H1 (cell line): Measurements from ENCODE around the gene TMEM51. TPM values are rescaled to one million over a fixed set of nuclear protein-coding genes. Genes with fewer than 3 reads are reported as not detected.

ENCODE experiments used
- CTCF ChIA-PET: fragments of 300-600 bp; sonication (Branson Sonifier 250); formaldehyde crosslinking; loops from one replicate; lab custom pipeline; 2021; ENCODE audit not compliant: partially characterized antibody; lab: Charles Lee
- POLR2A ChIA-PET: fragments of 300-600 bp; sonication (Branson Sonifier 250); formaldehyde crosslinking; loops from one replicate; lab custom pipeline; 2021; ENCODE audit warnings: inconsistent platforms; ENCODE audit not compliant: partially characterized antibody; lab: Charles Lee
- DNase-seq, 2 experiments: peaks; one replicate each; pipeline versions ENCODE4 v3.0.0 to v3.0.0-alpha.2; 2010 to 2022; ENCODE audit warnings: low spot score in 2 of 2, low read depth in 1 of 2, mixed read lengths in 1 of 2
- FAIRE-seq: peaks from 2 replicates; lab custom pipeline; 2011; peaks lifted over from hg19 to GRCh38; lab: Jason Lieb, UNC
- H2AFZ ChIP-seq: 2 replicates; pipeline ENCODE4 v1.8.1; 2012; ENCODE audit warnings: low read length, inconsistent platforms
- H2AK5ac ChIP-seq: 2 replicates; pipeline ENCODE4 v1.6.1; 2013; ENCODE audit warnings: low read depth, low read length
- H2BK120ac ChIP-seq: replicated peaks from 2 replicates; pipeline ENCODE3; 2013; ENCODE audit warnings: low read depth, low read length, inconsistent platforms
- H2BK12ac ChIP-seq: 2 replicates; pipeline ENCODE4 v1.6.1; 2013; ENCODE audit warnings: low read depth, low read length
- H2BK15ac ChIP-seq: 2 replicates; pipeline ENCODE4 v1.6.1; 2013; ENCODE audit warnings: low read length
- H2BK20ac ChIP-seq: 2 replicates; pipeline ENCODE4 v1.6.1; 2013; ENCODE audit warnings: low read length
- H2BK5ac ChIP-seq: 2 replicates; pipeline ENCODE4 v1.6.1; 2013; ENCODE audit warnings: low read depth, low read length
- H3K14ac ChIP-seq: 2 replicates; pipeline ENCODE4 v1.6.1; 2013; ENCODE audit warnings: inconsistent platforms; ENCODE audit not compliant: insufficient read length
- H3K18ac ChIP-seq: 2 replicates; pipeline ENCODE4 v1.6.1; 2013; ENCODE audit warnings: low read length; ENCODE audit errors: extremely low read depth
- H3K23ac ChIP-seq: 2 replicates; pipeline ENCODE4 v1.6.1; 2013; ENCODE audit warnings: inconsistent platforms; ENCODE audit not compliant: insufficient read length
- H3K23me2 ChIP-seq: 2 replicates; pipeline ENCODE4 v1.6.1; 2013; ENCODE audit warnings: low read depth, low read length
- H3K27ac ChIP-seq: 2 replicates; pipeline ENCODE4 v1.6.1; 2011; ENCODE audit warnings: low read depth, low read length, inconsistent platforms
- H3K27me3 ChIP-seq, 4 experiments: replicated peaks in 1 of 4; 1 replicate in 1 of 4; 2 replicates in 3 of 4; pipeline versions ENCODE4 v1.6.1 to v1.8.1; 2011 to 2013; ENCODE audit warnings: low read length in 3 of 4, mild to moderate bottlenecking in 3 of 4, inconsistent platforms in 2 of 4, mixed read lengths in 2 of 4, moderate library complexity in 1 of 4; ENCODE audit not compliant: control insufficient read depth in 3 of 4, insufficient read depth in 3 of 4; ENCODE audit errors: extremely low read depth in 1 of 4
- H3K36me3 ChIP-seq, 4 experiments: 2 replicates each; pipeline versions ENCODE4 v1.6.1 to v1.8.1; 2011 to 2013; ENCODE audit warnings: mild to moderate bottlenecking in 4 of 4, low read length in 3 of 4, moderate library complexity in 2 of 4, control low read depth in 1 of 4, inconsistent platforms in 1 of 4; ENCODE audit not compliant: insufficient read depth in 4 of 4, control insufficient read depth in 2 of 4
- H3K4ac ChIP-seq: replicated peaks from 2 replicates; pipeline ENCODE3; 2013; ENCODE audit warnings: low read length, low read depth, mixed read lengths, inconsistent platforms; ENCODE audit not compliant: insufficient read length
- H3K4me1 ChIP-seq, 4 experiments: replicated peaks in 1 of 4; 1 replicate in 1 of 4; 2 replicates in 3 of 4; pipeline versions ENCODE4 v1.6.1 to v1.8.1; 2011 to 2013; ENCODE audit warnings: low read length in 3 of 4, inconsistent platforms in 2 of 4, mixed read lengths in 1 of 4; ENCODE audit not compliant: insufficient read depth in 4 of 4, control insufficient read depth in 3 of 4
- H3K4me2 ChIP-seq, 2 experiments: 2 replicates each; pipeline versions ENCODE4 v1.6.1 to v1.8.1; 2011 to 2013; ENCODE audit warnings: low read depth in 2 of 2, low read length in 2 of 2, control low read depth in 1 of 2, inconsistent platforms in 1 of 2, mild to moderate bottlenecking in 1 of 2; ENCODE audit not compliant: insufficient read depth in 1 of 2
- H3K4me3 ChIP-seq, 4 experiments: fragments of 200-600, 300-600 bp in 1 of 4; sonication (generic), shearing (Covaris generic), sonication (Bioruptor Twin) in 1 of 4; 2 replicates each; pipeline versions ENCODE4 v1.5.1 to v1.8.1; 2011 to 2016; ENCODE audit warnings: low read length in 4 of 4, low read depth in 3 of 4, control low read depth in 2 of 4, inconsistent platforms in 2 of 4, mild to moderate bottlenecking in 2 of 4, mixed read lengths in 1 of 4, moderate library complexity in 1 of 4; ENCODE audit not compliant: insufficient read depth in 2 of 4; ENCODE audit errors: extremely low read depth in 1 of 4
- H3K56ac ChIP-seq: replicated peaks from 2 replicates; pipeline ENCODE3; 2013; ENCODE audit warnings: low read depth, mild to moderate bottlenecking, mixed read lengths, low read length, inconsistent platforms; ENCODE audit not compliant: insufficient read length
- H3K79me1 ChIP-seq: 2 replicates; pipeline ENCODE4 v1.6.1; 2013; ENCODE audit warnings: low read depth, low read length, control low read depth
- H3K79me2 ChIP-seq, 2 experiments: 2 replicates each; pipeline versions ENCODE4 v1.6.1 to v1.8.1; 2012 to 2013; ENCODE audit warnings: low read length in 2 of 2, mild to moderate bottlenecking in 2 of 2, inconsistent platforms in 1 of 2; ENCODE audit not compliant: insufficient read depth in 2 of 2, control insufficient read depth in 1 of 2
- H3K9ac ChIP-seq, 4 experiments: replicated peaks in 1 of 4; 1 replicate in 1 of 4; 2 replicates in 3 of 4; pipeline versions ENCODE4 v1.6.1 to v1.8.1; 2011 to 2013; ENCODE audit warnings: low read depth in 3 of 4, low read length in 3 of 4, control low read depth in 2 of 4, mild to moderate bottlenecking in 2 of 4, moderate library complexity in 2 of 4, inconsistent platforms in 1 of 4; ENCODE audit errors: extremely low read depth in 1 of 4
- H3K9me3 ChIP-seq, 2 experiments: 2 replicates each; pipeline versions ENCODE4 v1.6.1 to v1.8.1; 2012 to 2013; ENCODE audit warnings: mild to moderate bottlenecking in 2 of 2, moderate library complexity in 2 of 2, control low read depth in 1 of 2, inconsistent platforms in 1 of 2, low read depth in 1 of 2, low read length in 1 of 2, mixed read lengths in 1 of 2; ENCODE audit not compliant: insufficient read depth in 2 of 2
- H4K20me1 ChIP-seq, 2 experiments: replicated peaks in 1 of 2; 2 replicates each; pipeline versions ENCODE3 to v1.8.1; 2011 to 2013; ENCODE audit warnings: inconsistent platforms in 2 of 2, low read length in 2 of 2, mild to moderate bottlenecking in 1 of 2; ENCODE audit not compliant: insufficient read depth in 2 of 2, control insufficient read depth in 1 of 2
- H4K5ac ChIP-seq: 2 replicates; pipeline ENCODE4 v1.6.1; 2013; ENCODE audit warnings: low read length, low read depth, mixed read lengths, inconsistent platforms; ENCODE audit not compliant: insufficient read length
- H4K8ac ChIP-seq: 2 replicates; pipeline ENCODE4 v1.8.0; 2013; ENCODE audit warnings: mild to moderate bottlenecking, moderate library complexity, low read length, inconsistent platforms; ENCODE audit not compliant: insufficient read depth; ENCODE audit errors: extremely low read depth
- H4K91ac ChIP-seq: replicated peaks from 2 replicates; pipeline ENCODE3; 2013; ENCODE audit warnings: low read length, mixed read lengths, inconsistent platforms; ENCODE audit not compliant: insufficient read length
- BRCA1 ChIP-seq: IDR thresholded peaks from 2 replicates; pipeline ENCODE4 v1.6.1; 2012; ENCODE audit warnings: low read depth, low read length, improper control_type of control experiment
- CBX5 ChIP-seq: fragments of 300-800, 300-1000 bp; sonication (generic); IDR thresholded peaks from 2 replicates; pipeline ENCODE4 v1.7.1; 2016; ENCODE audit warnings: antibody characterized with exemption, low read length, low read depth
- CHD1 ChIP-seq: IDR thresholded peaks from 2 replicates; pipeline ENCODE4 v1.6.1; 2012; ENCODE audit warnings: low read depth, low read length, improper control_type of control experiment
- KDM5A ChIP-seq: fragments of 200-600 bp; IDR thresholded peaks from 2 replicates; pipeline ENCODE4 v1.7.1; 2012; ENCODE audit warnings: mild to moderate bottlenecking, low read length, inconsistent platforms, mixed read lengths
- RBBP5 ChIP-seq: IDR thresholded peaks from 2 replicates; pipeline ENCODE4 v1.7.1; 2012; ENCODE audit warnings: low read depth, mild to moderate bottlenecking, inconsistent platforms, low read length, moderate library complexity, borderline replicate concordance
- SP4 ChIP-seq: IDR thresholded peaks from 2 replicates; pipeline ENCODE4 v1.6.1; 2012; ENCODE audit warnings: low read length, inconsistent platforms
- TBP ChIP-seq: IDR thresholded peaks from 2 replicates; pipeline ENCODE4 v1.6.1; 2011; ENCODE audit warnings: low read depth, low read length, improper control_type of control experiment
- WGBS, 2 experiments: shearing (Covaris generic) in 1 of 2; methylation state at CpG; one replicate each; pipeline versions ENCODE4 v1.1.6 to v1.1.7; 2013 to 2015; ENCODE audit warnings: low lambda C conversion rate in 2 of 2, mixed read lengths in 2 of 2, inconsistent platforms in 1 of 2, low coverage in 1 of 2, missing lambda C conversion rate in 1 of 2; ENCODE audit not compliant: insufficient replicate concordance in 2 of 2, insufficient coverage in 1 of 2, insufficient read length in 1 of 2; ENCODE audit errors: extremely low coverage in 1 of 2, missing lambda C conversion rate in 1 of 2; 5-methylcytosine and 5-hydroxymethylcytosine counted together
- polyA plus RNA-seq, 7 experiments: library from polyadenylated mRNA; depleted of rRNA in 3 of 7; stranded (reverse) in 5 of 7; unstranded in 2 of 7; fragments of >200 nt in 5 of 7; fragments of 200-250 nt in 2 of 7; gene quantifications; 1 replicate in 5 of 7; 2 replicates in 1 of 7; 4 replicates in 1 of 7; pipeline versions ENCODE4 v1.2.1 to v1.2.3, GENCODE V29; 2011 to 2013; ENCODE audit warnings: missing spikeins in 2 of 7, mixed read lengths in 2 of 7
- total RNA-seq: library from RNA; stranded (reverse); fragmentation: NEBNext Ultra II Directional; extraction: Animal tissue kit (Norgen Biotek cat#: 25700); gene quantifications from 2 replicates; pipeline ENCODE4 v1.2.1, GENCODE V29; 2021

TMEM51 gene
- total and polyA plus RNA-seq, 2 of the 8 experiments (the other 6 are each of a cell fraction or from before 2014, with no cell fraction given) = 9.9 to 10.7 TPM

GRCh38 chr1:15151871-15152270 is 1.7 kb upstream of the TMEM51 start:
- no peaks in the 10 kb centered on the region for H3K36me3 ChIP-seq
- DNase-seq (no peak), FAIRE-seq (no peak)
- H3K4me1 ChIP-seq = peaks cover 0 to 9% (median 5%) of the 10 kb centered on the region in 4 experiments; a peak in 5 of 7 replicates
- H3K9me3 ChIP-seq = no peaks in the 10 kb centered on the region
- no peak overlapping the region for H3K23ac ChIP-seq
- peaks cover 11% of the 10 kb centered on the region in 2 experiments for H4K20me1 ChIP-seq
- 0 out of 2 replicates have a peak overlapping the region, but pooled peaks have one; percentile 46 for H2BK15ac ChIP-seq
- H3K23me2 ChIP-seq = peaks cover 14% of the 10 kb centered on the region; the same call in 1 of the 2 replicates
- H2BK120ac ChIP-seq = no peak overlapping the region
- H4K91ac ChIP-seq = no peak overlapping the region
- H3K27me3 ChIP-seq = peaks cover 0 to 23% (median 10%) of the 10 kb centered on the region in 4 experiments; a peak in 6 of 7 replicates
- H3K4ac ChIP-seq = no peak overlapping the region
- H3K4me3 ChIP-seq = peak overlapping the region in 3 of 4 experiments; percentile 59 to 84 (median 84); a peak in 4 of 8 replicates
- H3K14ac ChIP-seq = no peak overlapping the region
- no peak overlapping the region; the same call in 1 of the 2 replicates for H3K18ac ChIP-seq
- TF ChIP-seq CBX5 (no peak), KDM5A (no peak), CHD1 (no peak), BRCA1 (no peak), RBBP5 (no peak), SP4 (no peak), TBP (no peak)
- no peak overlapping the region for H2BK20ac ChIP-seq
- WGBS, 2 experiments = 67% methylated on average over 3 of the region's 3 CpGs; no CpG with 5 or more reads in 1 of the 2 experiments
- H3K27ac ChIP-seq = no peak overlapping the region
- POLR2A ChIA-PET = interaction anchor here (1.2 kb wide), 1 partner anchor 122 kb away, joined by 3 read pairs; no protein-coding TSS in a partner anchor
- H3K79me2 ChIP-seq = peaks cover 0 to 10% of the 10 kb centered on the region in 2 experiments; a peak in 2 of 4 replicates
- H4K8ac ChIP-seq = no peak overlapping the region
- H3K4me2 ChIP-seq = peak overlapping the region; percentile 84 to 87
- CTCF ChIA-PET = interaction anchor here (0.6 to 6.6 kb wide), 33 partner anchors 10 to 400 kb away, joined by 3 to 83 read pairs (median 6); no protein-coding TSS in a partner anchor
- no peaks in the 10 kb centered on the region; the same call in 1 of the 2 replicates for H3K79me1 ChIP-seq
- no peak overlapping the region for H2BK5ac ChIP-seq
- H3K9ac ChIP-seq = no peak overlapping the region
- no peak overlapping the region for H3K56ac ChIP-seq
- H2AFZ ChIP-seq = peak overlapping the region; percentile 81; the same call in 1 of the 2 replicates
- H4K5ac ChIP-seq = no peak overlapping the region
- H2BK12ac ChIP-seq = no peak overlapping the region; the same call in 1 of the 2 replicates
- H2AK5ac ChIP-seq = no peak overlapping the region
